ENCODE data around the gene RBM10. TPM values are rescaled to one million over a fixed set of nuclear protein-coding genes. Genes with fewer than 3 reads are reported as not detected.

RBM10 gene
- total RNA-seq, 1 experiment from 2014 or later, result 56.9 TPM

GRCh38 chrX:47201345-47201944, 56.4 kb downstream of the RBM10 start:
- Histone ChIP-seq H3K4me3 (replicated peaks in 1 of 2; ENCODE audit: low read depth in 1 of 2, low read length in 2 of 2) (no peak overlapping the region), H3K9me2 (ENCODE audit: insufficient read depth) (no peaks in the 10 kb centered on the region), H4K20me1 (ENCODE audit: insufficient read depth) (no peaks in the 10 kb centered on the region), H3K4me2 (ENCODE audit: low read length) (no peak overlapping the region), H3K27ac (ENCODE audit: low read depth, low read length) (no peak overlapping the region), H2AFZ (ENCODE audit: low read depth, low read length, poor library complexity, severe bottlenecking) (no peak overlapping the region), H3K27me3 (ENCODE audit: insufficient read depth, low read length) (no peaks in the 10 kb centered on the region), H3K36me3 (ENCODE audit: control insufficient read depth in 1 of 2, insufficient read depth in 2 of 2, low read length in 2 of 2) (peaks cover 25 to 55% of the 10 kb centered on the region in 2 experiments; a peak in 3 of 4 replicates), H3K9me3 (ENCODE audit: control insufficient read depth in 1 of 2, insufficient read depth in 1 of 2, low read depth in 1 of 2, low read length in 2 of 2) (no peaks in the 10 kb centered on the region), H3K4me1 (ENCODE audit: control insufficient read depth in 1 of 2, insufficient read depth in 2 of 2, low read length in 2 of 2) (no peaks in the 10 kb centered on the region), H3K9ac (ENCODE audit: low read length) (no peak overlapping the region), H3K79me2 (ENCODE audit: insufficient read depth, low read length) (peaks cover 46% of the 10 kb centered on the region)
- ATAC-seq (no peak), DNase-seq (ENCODE audit: low read depth, low spot score) (no peak)
- POLR2A ChIA-PET, result no interaction called here
- no TSS peak for BruUV-seq (replicated peaks)
- intact Hi-C loops (cut with micrococcal nuclease), result no loop called here
- TF ChIP-seq POLR2AphosphoS5 (IDR thresholded peaks at IDR 0.05; ENCODE audit: low read depth, low read length), result no peak
- TF ChIP-seq TCF7L2 (IDR thresholded peaks at IDR 0.05; ENCODE audit: borderline replicate concordance, extremely low read depth, insufficient read depth, insufficient read length), result no peak
- TF ChIP-seq RAD21 (IDR thresholded peaks at IDR 0.05; ENCODE audit: low read depth), result no peak
- TF ChIP-seq ATF3 (IDR thresholded peaks at IDR 0.05), result no peak
- CTCF ChIA-PET, result no interaction called here
- RAD21 ChIA-PET (ENCODE audit: low non-redundant PET in 1 of 2, low total read pairs in 2 of 2, uncharacterized antibody in 2 of 2, unreplicated experiment in 2 of 2), result no interaction called here

GRCh38 chrX:47202316-47202715, 57.3 kb downstream of the RBM10 start:
- no peaks in the 10 kb centered on the region for H3K27me3 ChIP-seq (ENCODE audit: insufficient read depth, low read length)
- ChIA-PET RAD21 (ENCODE audit: low non-redundant PET in 1 of 2, low total read pairs in 2 of 2, uncharacterized antibody in 2 of 2, unreplicated experiment in 2 of 2) (no interaction called here), POLR2A (no interaction called here), CTCF (no interaction called here)
- intact Hi-C loops (cut with micrococcal nuclease), result no loop called here
- H3K4me3 ChIP-seq (replicated peaks in 1 of 2; ENCODE audit: low read depth in 1 of 2, low read length in 2 of 2), result no peak overlapping the region
- H3K9me3 ChIP-seq (ENCODE audit: control insufficient read depth in 1 of 2, insufficient read depth in 1 of 2, low read depth in 1 of 2, low read length in 2 of 2), result no peaks in the 10 kb centered on the region
- peaks cover 30 to 50% of the 10 kb centered on the region in 2 experiments; a peak in 3 of 4 replicates for H3K36me3 ChIP-seq (ENCODE audit: control insufficient read depth in 1 of 2, insufficient read depth in 2 of 2, low read length in 2 of 2)
- no peak for DNase-seq (ENCODE audit: low read depth, low spot score)
- peaks cover 37% of the 10 kb centered on the region for H3K79me2 ChIP-seq (ENCODE audit: insufficient read depth, low read length)
- no peak overlapping the region for H3K4me2 ChIP-seq (ENCODE audit: low read length)
- H2AFZ ChIP-seq (ENCODE audit: low read depth, low read length, poor library complexity, severe bottlenecking), result no peak overlapping the region
- no peaks in the 10 kb centered on the region for H4K20me1 ChIP-seq (ENCODE audit: insufficient read depth)
- H3K27ac ChIP-seq (ENCODE audit: low read depth, low read length), result no peak overlapping the region
- no peak overlapping the region for H3K9ac ChIP-seq (ENCODE audit: low read length)
- no peaks in the 10 kb centered on the region for H3K4me1 ChIP-seq (ENCODE audit: control insufficient read depth in 1 of 2, insufficient read depth in 2 of 2, low read length in 2 of 2)
- H3K9me2 ChIP-seq (ENCODE audit: insufficient read depth), result no peaks in the 10 kb centered on the region
- ATAC-seq, result no peak
- BruUV-seq (replicated peaks), result no TSS peak
- TF ChIP-seq POLR2A (IDR thresholded peaks at IDR 0.05; ENCODE audit: borderline replicate concordance, extremely low read depth, insufficient read depth, insufficient read length), result no peak
- no peak for TF ChIP-seq ZBTB33 (IDR thresholded peaks at IDR 0.05; ENCODE audit: extremely low read depth, insufficient replicate concordance, low read length)
- TF ChIP-seq TCF7L2 (IDR thresholded peaks at IDR 0.05; ENCODE audit: borderline replicate concordance, extremely low read depth, insufficient read depth, insufficient read length), result no peak
- TF ChIP-seq CTCF (IDR thresholded peaks at IDR 0.05 in 2 of 3, conservative IDR thresholded peaks at IDR 0.05 in 1 of 3; ENCODE audit: borderline replicate concordance in 1 of 3, insufficient read depth in 1 of 3, low read depth in 2 of 3, low read length in 2 of 3), result no peak
- TF ChIP-seq ATF3 (IDR thresholded peaks at IDR 0.05), result no peak
- no peak for TF ChIP-seq JUND (IDR thresholded peaks at IDR 0.05)
- TF ChIP-seq ZFX (IDR thresholded peaks at IDR 0.05), result no peak
- no peak for TF ChIP-seq POLR2AphosphoS5 (IDR thresholded peaks at IDR 0.05; ENCODE audit: low read depth, low read length)
- TF ChIP-seq ZNF274 (IDR thresholded peaks at IDR 0.05; ENCODE audit: low read depth, low read length), result no peak
- TF ChIP-seq CBX3 (IDR thresholded peaks at IDR 0.05; ENCODE audit: low read depth), result no peak
- TF ChIP-seq RAD21 (IDR thresholded peaks at IDR 0.05; ENCODE audit: low read depth), result no peak
- TF ChIP-seq ELF1 (IDR thresholded peaks at IDR 0.05; ENCODE audit: borderline replicate concordance, low read depth), result no peak
- TF ChIP-seq EGR1 (IDR thresholded peaks at IDR 0.05; ENCODE audit: low read depth), result no peak
